ENCODE measurements around the gene WNT8B. TPM values are rescaled to one million over a fixed set of nuclear protein-coding genes. Genes with fewer than 3 reads are reported as not detected.

The WNT8B gene
- total RNA-seq, 6 experiments from 2014 or later = not detected

- Mint-ChIP-seq H3K27ac (no peak overlapping the region), H3K27me3 (ENCODE audit: insufficient read depth) (no peaks in the 10 kb centered on the region; the same call in 1 of the 2 replicates), H3K4me3 (no peak overlapping the region), H3K4me1 (ENCODE audit: low read depth) (no peaks in the 10 kb centered on the region; the same call in 1 of the 2 replicates), H3K36me3 (ENCODE audit: low read depth) (peaks cover 17% of the 10 kb centered on the region; the same call in 1 of the 2 replicates), H3K9me3 (no peaks in the 10 kb centered on the region)
- no peak for TF ChIP-seq CTCF (IDR thresholded peaks at IDR 0.05)
- DNase-seq = no peak
These were observed 27.7 kb downstream of the WNT8B start for GRCh38 chr10:100490531-100490930.

- no peak for TF ChIP-seq CTCF (IDR thresholded peaks at IDR 0.05)
- Mint-ChIP-seq H3K4me3 (no peak overlapping the region), H3K27me3 (ENCODE audit: insufficient read depth) (peaks cover 1% of the 10 kb centered on the region), H3K4me1 (ENCODE audit: low read depth) (peaks cover 6% of the 10 kb centered on the region), H3K9me3 (no peaks in the 10 kb centered on the region), H3K27ac (no peak overlapping the region), H3K36me3 (ENCODE audit: low read depth) (peaks cover 14% of the 10 kb centered on the region)
- DNase-seq = no peak
These were observed 33.8 kb downstream of the WNT8B start for GRCh38 chr10:100496567-100496966.

- no peak for DNase-seq
- Mint-ChIP-seq H3K4me3 (no peak overlapping the region), H3K27ac (no peak overlapping the region), H3K27me3 (ENCODE audit: insufficient read depth) (peaks cover 2% of the 10 kb centered on the region), H3K9me3 (no peaks in the 10 kb centered on the region), H3K36me3 (ENCODE audit: low read depth) (peaks cover 20% of the 10 kb centered on the region), H3K4me1 (ENCODE audit: low read depth) (peaks cover 19% of the 10 kb centered on the region)
- no peak for TF ChIP-seq CTCF (IDR thresholded peaks at IDR 0.05)
These were observed 35.2 kb downstream of the WNT8B start for GRCh38 chr10:100498059-100498458.

- Mint-ChIP-seq H3K36me3 (ENCODE audit: low read depth) (peaks cover 31% of the 10 kb centered on the region), H3K4me3 (no peak overlapping the region), H3K27ac (no peak overlapping the region), H3K4me1 (ENCODE audit: low read depth) (peaks cover 52% of the 10 kb centered on the region), H3K27me3 (ENCODE audit: insufficient read depth) (peaks cover 2% of the 10 kb centered on the region), H3K9me3 (no peaks in the 10 kb centered on the region)
- no peak for TF ChIP-seq CTCF (IDR thresholded peaks at IDR 0.05)
- no peak for DNase-seq
These were observed 38.6 kb downstream of the WNT8B start for GRCh38 chr10:100501423-100501822.

GRCh38 chr10:100502926-100503494, 40.2 kb downstream of the WNT8B start:
- no peaks in the 10 kb centered on the region for H3K9me3 Mint-ChIP-seq

More at GRCh38 chr10:100502926-100503494, 40.2 kb downstream of the WNT8B start:
- Mint-ChIP-seq H3K27ac (no peak overlapping the region; the same call in 1 of the 2 replicates), H3K4me3 (no peak overlapping the region), H3K36me3 (ENCODE audit: low read depth) (peaks cover 31% of the 10 kb centered on the region), H3K4me1 (ENCODE audit: low read depth) (peaks cover 67% of the 10 kb centered on the region), H3K27me3 (ENCODE audit: insufficient read depth) (peaks cover 2% of the 10 kb centered on the region)
- TF ChIP-seq CTCF (IDR thresholded peaks at IDR 0.05) = no peak
- no peak for DNase-seq

Data from HFFc6 (cell line).